Upper lobe of right lung (tissue), 1 donor: ENCODE results near the gene SIRT4. TPM values are rescaled to one million over a fixed set of nuclear protein-coding genes. Genes with fewer than 3 reads are reported as not detected.
"Not testable (repeated sequence)": the region's sequence is repeated elsewhere in the genome, so short reads cannot be mapped to it uniquely, and the experiment has no call there.

Experiments
- ATAC-seq: fragments of 200-7000 bp; cut with Tn5 transposase; one replicate; pipeline ENCODE4 v1.9.1; 2020; ENCODE audit warnings: mild to moderate bottlenecking, moderate library complexity
- DNase-seq: peaks from one replicate; pipeline ENCODE4 v3.0.0-alpha.2; 2020
- H3K27ac ChIP-seq: fragments of 200-600 bp; one replicate; pipeline ENCODE4 v1.8.0; 2022
- H3K27me3 ChIP-seq: fragments of 200-600 bp; one replicate; pipeline ENCODE4 v1.8.0; 2022; ENCODE audit warnings: mild to moderate bottlenecking
- H3K36me3 ChIP-seq: fragments of 200-600 bp; one replicate; pipeline ENCODE4 v1.8.0; 2022
- H3K4me1 ChIP-seq: fragments of 200-600 bp; one replicate; pipeline ENCODE4 v1.8.0; 2022
- H3K4me3 ChIP-seq: fragments of 200-600 bp; one replicate; pipeline ENCODE4 v1.8.0; 2022; ENCODE audit warnings: mild to moderate bottlenecking
- H3K9me3 ChIP-seq: fragments of 200-600 bp; one replicate; pipeline ENCODE4 v1.8.0; 2022
- CTCF ChIP-seq: fragments of 200-600 bp; IDR thresholded peaks from one replicate; pipeline ENCODE4 v1.8.0; 2022; ENCODE audit warnings: antibody characterized with exemption
- intact Hi-C: fragments of 100-400 bp; cut with DNase I; formaldehyde crosslinking; loops from one replicate; pipeline ENCODE4 v1.11.0; 2022
- total RNA-seq: library from RNA; stranded (reverse); fragmentation: NEBNext Ultra II Directional; extraction: Animal tissue kit (Norgen Biotek cat#: 25700); gene quantifications from one replicate; pipeline ENCODE4 v1.2.1, GENCODE V29; 2021
- donor health status: DM: no; HTN: yes; CAD: no; lungs with severe emphysema.

The SIRT4 gene
- total RNA-seq, 1 donor from 2014 or later, result 2.4 TPM

GRCh38 chr12:120335447-120335846, 33.3 kb downstream of the SIRT4 start:
- H3K27ac ChIP-seq, H3K4me1 ChIP-seq, H3K27me3 ChIP-seq, H3K9me3 ChIP-seq, H3K4me3 ChIP-seq, H3K36me3 ChIP-seq, intact Hi-C loops, ATAC-seq: not testable (repeated sequence)
- peak; percentile 72 for TF ChIP-seq CTCF
- peak; percentile 87 for DNase-seq

- DNase-seq, H3K27ac ChIP-seq, H3K4me3 ChIP-seq, intact Hi-C loops, H3K36me3 ChIP-seq, H3K9me3 ChIP-seq, H3K4me1 ChIP-seq, H3K27me3 ChIP-seq, ATAC-seq: not testable (repeated sequence)
Observed at GRCh38 chr12:120336392-120336791, 34.3 kb downstream of the SIRT4 start.

- Histone ChIP-seq H3K27me3 (peaks cover 5% of the 10 kb centered on the region), H3K4me1 (no peaks in the 10 kb centered on the region), H3K36me3 (no peaks in the 10 kb centered on the region), H3K9me3 (no peaks in the 10 kb centered on the region), H3K4me3 (no peak overlapping the region), H3K27ac (no peak overlapping the region)
- DNase-seq (no peak), ATAC-seq (no peak)
- TF ChIP-seq CTCF, result no peak
- intact Hi-C loops, result no loop called here
Observed at GRCh38 chr12:120337730-120338129, 35.6 kb downstream of the SIRT4 start.

- TF ChIP-seq CTCF, result no peak
- Histone ChIP-seq H3K27me3 (peaks cover 5% of the 10 kb centered on the region), H3K4me3 (no peak overlapping the region), H3K9me3 (no peaks in the 10 kb centered on the region), H3K4me1 (no peaks in the 10 kb centered on the region), H3K27ac (no peak overlapping the region), H3K36me3 (no peaks in the 10 kb centered on the region)
- DNase-seq (no peak), ATAC-seq (peak; percentile 63)
- intact Hi-C loops, result no loop called here
Observed at GRCh38 chr12:120339256-120339655, 37.1 kb downstream of the SIRT4 start.

- DNase-seq (no peak), ATAC-seq (no peak)
- peaks cover 5% of the 10 kb centered on the region for H3K27me3 ChIP-seq
- no peaks in the 10 kb centered on the region for H3K36me3 ChIP-seq
- H3K4me3 ChIP-seq, result no peak overlapping the region
- intact Hi-C loops, result no loop called here
- H3K9me3 ChIP-seq, result no peaks in the 10 kb centered on the region
- no peaks in the 10 kb centered on the region for H3K4me1 ChIP-seq
- H3K27ac ChIP-seq, result no peak overlapping the region
- no peak for TF ChIP-seq CTCF
Observed at GRCh38 chr12:120342175-120343038, 40.3 kb downstream of the SIRT4 start.

- ATAC-seq (no peak), DNase-seq (no peak)
- TF ChIP-seq CTCF, result no peak
- Histone ChIP-seq H3K4me3 (no peak overlapping the region), H3K36me3 (no peaks in the 10 kb centered on the region), H3K4me1 (no peaks in the 10 kb centered on the region), H3K9me3 (no peaks in the 10 kb centered on the region), H3K27ac (no peak overlapping the region), H3K27me3 (peaks cover 5% of the 10 kb centered on the region)
- intact Hi-C loops, result no loop called here
Observed at GRCh38 chr12:120343039-120343537, 41.0 kb downstream of the SIRT4 start.
